ENCODE results near the gene KIF20B. TPM values are rescaled to one million over a fixed set of nuclear protein-coding genes. Genes with fewer than 3 reads are reported as not detected.

The KIF20B gene
- total and polyA plus RNA-seq, 2 of the 13 experiments (the other 11 are each of a cell fraction or from before 2014, with no cell fraction given), result 3.5 to 38.6 TPM

GRCh38 chr10:89814278-89814677, 112.9 kb downstream of the KIF20B start (continued):
- TF ChIP-seq ZNF407 (CRISPR knock-in tag; IDR thresholded peaks at IDR 0.05; ENCODE audit: not compliant biosample characterization) (no peak), HOXA9 (CRISPR knock-in tag; IDR thresholded peaks at IDR 0.05; ENCODE audit: borderline replicate concordance) (no peak), ZNF224 (CRISPR knock-in tag; IDR thresholded peaks at IDR 0.05) (no peak), CREBL2 (CRISPR knock-in tag; IDR thresholded peaks at IDR 0.05; ENCODE audit: borderline replicate concordance) (no peak), SP5 (CRISPR knock-in tag; IDR thresholded peaks at IDR 0.05; ENCODE audit: borderline replicate concordance, low read depth) (no peak), ZNF576 (CRISPR knock-in tag; IDR thresholded peaks at IDR 0.05) (no peak), ZNF558 (CRISPR knock-in tag; IDR thresholded peaks at IDR 0.05; ENCODE audit: borderline replicate concordance) (no peak), ZBTB46 (CRISPR knock-in tag; IDR thresholded peaks at IDR 0.05; ENCODE audit: borderline replicate concordance) (no peak), ZNF772 (CRISPR knock-in tag; IDR thresholded peaks at IDR 0.05) (no peak), RNF2 (conservative IDR thresholded peaks at IDR 0.05; ENCODE audit: low read depth) (no peak), CREM (IDR thresholded peaks at IDR 0.05) (peak; percentile 76), CREM (CRISPR knock-in tag; IDR thresholded peaks at IDR 0.05) (no peak), ZXDC (CRISPR knock-in tag; IDR thresholded peaks at IDR 0.05) (no peak), USF2 (IDR thresholded peaks at IDR 0.05; ENCODE audit: low read depth, low read length) (no peak), USF2 (CRISPR knock-in tag; IDR thresholded peaks at IDR 0.05; ENCODE audit: borderline replicate concordance) (no peak)
